Upper lobe of left lung (tissue), 6 donors: ENCODE measurements around the gene LYRM4. TPM values are rescaled to one million over a fixed set of nuclear protein-coding genes. Genes with fewer than 3 reads are reported as not detected.

ENCODE experiments used
- ATAC-seq, 2 donors: fragments of 200-7000 bp; cut with Tn5 transposase; one replicate each; pipeline ENCODE4 v1.9.1; 2022; ENCODE audit warnings: mild to moderate bottlenecking in 2 of 2, moderate library complexity in 2 of 2; ENCODE audit not compliant: low FRiP score in 2 of 2
- DNase-seq, 2 donors: peaks; one replicate each; pipeline ENCODE4 v3.0.0-alpha.2; 2019 to 2020
- H3K27ac ChIP-seq, 4 donors: fragments of 200-600 bp; sonication (generic); one replicate each; pipeline ENCODE4 v1.5.1; 2016 to 2019
- H3K27me3 ChIP-seq, 4 donors: fragments of 200-600 bp; sonication (generic); one replicate each; pipeline ENCODE4 v1.5.1; 2017 to 2019
- H3K36me3 ChIP-seq, 4 donors: fragments of 200-600 bp; sonication (generic); one replicate each; pipeline ENCODE4 v1.5.1; 2016 to 2019
- H3K4me1 ChIP-seq, 4 donors: fragments of 200-600 bp; sonication (generic); one replicate each; pipeline ENCODE4 v1.5.1; 2018 to 2019
- H3K4me3 ChIP-seq, 4 donors: fragments of 200-600 bp; sonication (generic); one replicate each; pipeline ENCODE4 v1.5.1; 2017 to 2019; ENCODE audit warnings: mild to moderate bottlenecking in 2 of 4, moderate library complexity in 1 of 4
- H3K9me3 ChIP-seq, 4 donors: fragments of 200-600 bp; sonication (generic); one replicate each; pipeline ENCODE4 v1.5.1; 2018 to 2019
- EP300 ChIP-seq, 4 donors: sonication (generic); formaldehyde crosslinking; IDR thresholded peaks; one replicate each; pipeline ENCODE4 v1.5.1; 2017; ENCODE audit warnings: antibody characterized with exemption in 4 of 4, control low read depth in 2 of 4
- POLR2A ChIP-seq, 4 donors: fragments of 450-650 bp; IDR thresholded peaks; one replicate each; pipeline ENCODE4 v1.5.1; 2016 to 2017; ENCODE audit warnings: antibody characterized with exemption in 4 of 4, mild to moderate bottlenecking in 2 of 4
- POLR2AphosphoS5 ChIP-seq, 2 donors: sonication (generic); formaldehyde crosslinking; IDR thresholded peaks; one replicate each; pipeline ENCODE4 v1.5.1; 2017; ENCODE audit warnings: antibody characterized with exemption in 2 of 2
- WGBS, 2 donors: methylation state at CpG; one replicate each; pipeline ENCODE4 v1.1.5; 2017 to 2018; 5-methylcytosine and 5-hydroxymethylcytosine counted together
- total RNA-seq, 6 donors: library from RNA; depleted of rRNA in 4 of 6; stranded (reverse); fragments of >200 nt in 4 of 6; gene quantifications; one replicate each; pipeline versions ENCODE4 v1.1.0 to v1.2.1, GENCODE V29; 2016 to 2021
- TF ChIP-seq, protein P1 (sequence below), 6 experiments: fragments of 450-650 bp in 4 of 6; fragments of 200-600 bp in 2 of 6; sonication (generic) in 2 of 6; IDR thresholded peaks; one replicate each; pipeline ENCODE4 v1.5.1; 2016 to 2019; ENCODE audit warnings: antibody characterized with exemption in 6 of 6
- donor health status: DM: no; HTN: no; CAD: no; lungs with moderate emphysema.
- donor health status: DM: no; HTN: yes; CAD: no; lungs with severe emphysema.

Gene LYRM4
- total RNA-seq, 6 donors from 2014 or later = 5.8 to 24.1 (median 15.9) TPM

GRCh38 chr6:5302995-5303622 is 42.4 kb upstream of the LYRM4 start:
- no peaks in the 10 kb centered on the region for H3K27me3 ChIP-seq
- 54 to 57% methylated on average over 10 of the region's 10 CpGs for WGBS, 2 donors
- H3K4me1 ChIP-seq = peaks cover 0 to 4% (median 1%) of the 10 kb centered on the region in 4 donors
- H3K4me3 ChIP-seq = no peak overlapping the region
- TF ChIP-seq, protein P1, sequence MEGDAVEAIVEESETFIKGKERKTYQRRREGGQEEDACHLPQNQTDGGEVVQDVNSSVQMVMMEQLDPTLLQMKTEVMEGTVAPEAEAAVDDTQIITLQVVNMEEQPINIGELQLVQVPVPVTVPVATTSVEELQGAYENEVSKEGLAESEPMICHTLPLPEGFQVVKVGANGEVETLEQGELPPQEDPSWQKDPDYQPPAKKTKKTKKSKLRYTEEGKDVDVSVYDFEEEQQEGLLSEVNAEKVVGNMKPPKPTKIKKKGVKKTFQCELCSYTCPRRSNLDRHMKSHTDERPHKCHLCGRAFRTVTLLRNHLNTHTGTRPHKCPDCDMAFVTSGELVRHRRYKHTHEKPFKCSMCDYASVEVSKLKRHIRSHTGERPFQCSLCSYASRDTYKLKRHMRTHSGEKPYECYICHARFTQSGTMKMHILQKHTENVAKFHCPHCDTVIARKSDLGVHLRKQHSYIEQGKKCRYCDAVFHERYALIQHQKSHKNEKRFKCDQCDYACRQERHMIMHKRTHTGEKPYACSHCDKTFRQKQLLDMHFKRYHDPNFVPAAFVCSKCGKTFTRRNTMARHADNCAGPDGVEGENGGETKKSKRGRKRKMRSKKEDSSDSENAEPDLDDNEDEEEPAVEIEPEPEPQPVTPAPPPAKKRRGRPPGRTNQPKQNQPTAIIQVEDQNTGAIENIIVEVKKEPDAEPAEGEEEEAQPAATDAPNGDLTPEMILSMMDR (IDR thresholded peaks at IDR 0.05) = peak; percentile 23 to 66 (median 47)
- no peak for TF ChIP-seq POLR2AphosphoS5 (IDR thresholded peaks at IDR 0.05)
- TF ChIP-seq POLR2A (IDR thresholded peaks at IDR 0.05) = no peak
- ATAC-seq (peak; percentile 56 to 83), DNase-seq (peak in 1 of 2 donors; percentile 69)
- H3K9me3 ChIP-seq = no peaks in the 10 kb centered on the region
- H3K27ac ChIP-seq = no peak overlapping the region
- H3K36me3 ChIP-seq = no peaks in the 10 kb centered on the region

DNA sequence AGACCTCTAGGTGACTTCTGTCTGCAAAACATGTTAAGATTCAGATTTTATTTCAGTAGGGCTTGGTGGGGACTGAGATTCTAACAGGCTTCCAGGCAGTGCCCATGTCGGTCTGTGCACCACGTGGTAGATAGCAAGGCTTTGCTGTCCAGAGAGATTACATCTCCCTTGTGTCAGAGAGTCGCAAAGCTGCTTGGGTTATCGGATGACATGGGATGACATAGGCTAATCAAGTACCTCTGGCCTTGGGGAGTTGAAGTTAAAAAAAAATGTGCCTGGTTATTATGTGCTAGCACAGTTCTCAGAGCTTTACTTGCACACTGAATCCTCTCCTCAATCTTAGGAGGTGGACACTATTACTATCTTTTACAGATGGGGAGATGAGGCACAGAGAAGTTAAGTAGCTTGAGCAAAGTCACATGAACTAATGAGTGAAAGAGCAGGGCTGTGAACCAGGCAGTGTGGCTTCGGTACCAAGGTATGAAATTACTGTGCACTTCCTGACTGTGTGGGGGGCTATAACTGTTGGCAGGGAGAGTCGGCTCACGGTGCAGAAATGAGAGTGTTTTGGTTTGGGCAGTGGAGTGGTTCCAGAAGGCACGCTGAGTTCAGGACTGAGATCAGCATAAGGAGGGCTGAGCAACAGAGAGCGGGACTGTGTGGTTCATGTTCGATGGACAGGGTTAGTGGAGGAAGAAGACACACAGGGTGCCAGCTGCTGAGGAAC is 41.6 kb upstream of the LYRM4 start:
- 67 to 76% methylated on average over 10 of the region's 10 CpGs for WGBS, 2 donors
- DNase-seq = no peak
- Histone ChIP-seq H3K27ac (no peak overlapping the region), H3K9me3 (no peaks in the 10 kb centered on the region), H3K27me3 (no peaks in the 10 kb centered on the region), H3K4me3 (no peak overlapping the region), H3K4me1 (peaks cover 0 to 4% (median 1%) of the 10 kb centered on the region in 4 donors), H3K36me3 (no peaks in the 10 kb centered on the region)
- TF ChIP-seq, protein P1 (IDR thresholded peaks at IDR 0.05) = no peak
- ATAC-seq = peak in 1 of 2 donors; percentile 37

GRCh38 chr6:5300206-5300764 is 39.5 kb upstream of the LYRM4 start:
- 70 to 81% methylated on average over 1 of the region's 1 CpG for WGBS, 2 donors
- Histone ChIP-seq H3K36me3 (peaks cover 0 to 4% (median 0%) of the 10 kb centered on the region in 4 donors), H3K27ac (no peak overlapping the region), H3K27me3 (no peaks in the 10 kb centered on the region), H3K4me1 (peaks cover 0 to 4% (median 3%) of the 10 kb centered on the region in 4 donors), H3K9me3 (no peaks in the 10 kb centered on the region), H3K4me3 (no peak overlapping the region)
- TF ChIP-seq POLR2A (IDR thresholded peaks at IDR 0.05) (no peak), POLR2AphosphoS5 (IDR thresholded peaks at IDR 0.05) (no peak), EP300 (IDR thresholded peaks at IDR 0.05) (no peak)
- TF ChIP-seq, protein P1 (IDR thresholded peaks at IDR 0.05) = no peak
- DNase-seq (no peak), ATAC-seq (no peak)

DNA sequence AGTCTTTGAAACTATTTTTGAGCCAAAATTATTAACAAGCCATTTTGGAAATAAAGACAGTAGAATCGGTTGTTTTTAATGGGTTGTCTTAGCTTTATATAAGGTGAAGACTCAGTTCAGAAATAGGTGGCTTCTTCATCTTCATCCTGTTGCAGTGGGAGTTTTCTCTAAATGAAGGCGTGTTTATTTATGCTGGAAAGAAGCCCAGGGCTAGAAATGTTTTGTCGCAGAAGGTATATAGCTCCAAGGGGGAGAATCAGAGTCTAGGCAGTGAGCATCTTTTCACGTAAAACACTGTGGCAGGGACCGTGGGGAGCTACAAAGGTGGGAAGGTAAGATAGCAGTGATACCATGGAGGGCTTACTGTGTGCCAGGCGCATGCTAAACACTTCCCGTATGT is 34.9 kb upstream of the LYRM4 start:
- TF ChIP-seq, protein P1 (IDR thresholded peaks at IDR 0.05) = no peak
- TF ChIP-seq EP300 (IDR thresholded peaks at IDR 0.05) (no peak), POLR2AphosphoS5 (IDR thresholded peaks at IDR 0.05) (no peak), POLR2A (IDR thresholded peaks at IDR 0.05) (no peak)
- 76 to 77% methylated on average over 7 of the region's 7 CpGs for WGBS, 2 donors
- Histone ChIP-seq H3K27me3 (no peaks in the 10 kb centered on the region), H3K9me3 (no peaks in the 10 kb centered on the region), H3K36me3 (peaks cover 0 to 4% (median 0%) of the 10 kb centered on the region in 4 donors), H3K4me1 (peaks cover 5 to 13% (median 9%) of the 10 kb centered on the region in 4 donors), H3K27ac (no peak overlapping the region), H3K4me3 (no peak overlapping the region)
- DNase-seq (no peak), ATAC-seq (no peak)
